IMR-90 (cell line): ENCODE data around the gene TMEM248.

ENCODE experiments used
- BHLHE40 ChIP-seq: fragments of 150-350 bp; IDR thresholded peaks from 2 replicates; pipeline ENCODE4 v1.6.1; 2016; ENCODE audit warnings: mild to moderate bottlenecking, low read depth, low read length
- CTCF ChIP-seq: conservative IDR thresholded peaks from 2 replicates; pipeline ENCODE4 v1.5.1; 2012; ENCODE audit warnings: mild to moderate bottlenecking, low read depth, low read length, improper control_type of control experiment
- MXI1 ChIP-seq: IDR thresholded peaks from 2 replicates; pipeline ENCODE4 v1.6.1; 2012; ENCODE audit warnings: low read depth, mild to moderate bottlenecking, low read length, moderate library complexity, borderline replicate concordance
- POLR2A ChIP-seq: IDR thresholded peaks from 2 replicates; pipeline ENCODE4 v1.6.1; 2012; ENCODE audit warnings: mild to moderate bottlenecking, low read depth, low read length
- RAD21 ChIP-seq: IDR thresholded peaks from 2 replicates; pipeline ENCODE4 v1.6.1; 2012; ENCODE audit warnings: low read length, improper control_type of control experiment

GRCh38 chr7:66910789-66911188 lies 10.2 kb upstream of the TMEM248 start:
- no peak for TF ChIP-seq CTCF
- no peak for TF ChIP-seq RAD21
- TF ChIP-seq BHLHE40: no peak
- no peak for TF ChIP-seq MXI1
- TF ChIP-seq POLR2A: no peak
